Mesendoderm (in vitro differentiated cells): ENCODE measurements around the gene LCE1C.

Source experiments
- DNase-seq: peaks from one replicate; pipeline ENCODE4 v3.0.0; 2013
- H2AK5ac ChIP-seq: 2 replicates; pipeline ENCODE4 v1.6.1; 2013; ENCODE audit warnings: low read length, inconsistent platforms
- H2BK120ac ChIP-seq: 2 replicates; pipeline ENCODE4 v1.6.1; 2013; ENCODE audit warnings: low read depth, mild to moderate bottlenecking, low read length, moderate library complexity, mixed read lengths
- H2BK15ac ChIP-seq: replicated peaks from 2 replicates; pipeline ENCODE4 v1.6.1; 2013; ENCODE audit warnings: low read depth, mild to moderate bottlenecking, moderate library complexity
- H2BK5ac ChIP-seq: 2 replicates; pipeline ENCODE4 v1.6.1; 2013; ENCODE audit warnings: low read length, inconsistent platforms
- H3K18ac ChIP-seq: 2 replicates; pipeline ENCODE4 v1.6.1; 2013; ENCODE audit warnings: mild to moderate bottlenecking, low read length, mixed read lengths
- H3K23ac ChIP-seq: one replicate; pipeline ENCODE4 v1.6.1; 2013; ENCODE audit warnings: low read length
- H3K27ac ChIP-seq: 2 replicates; pipeline ENCODE4 v1.5.1; 2013; ENCODE audit warnings: low read depth, mild to moderate bottlenecking, inconsistent platforms, low read length, moderate library complexity
- H3K27me3 ChIP-seq: 2 replicates; pipeline ENCODE4 v1.6.1; 2013; ENCODE audit warnings: low read length, control low read depth, mild to moderate bottlenecking, inconsistent platforms; ENCODE audit not compliant: insufficient read depth, poor library complexity
- H3K36me3 ChIP-seq: 2 replicates; pipeline ENCODE4 v1.6.1; 2013; ENCODE audit warnings: low read length, inconsistent platforms; ENCODE audit not compliant: control insufficient read depth, insufficient read depth
- H3K4ac ChIP-seq: one replicate; pipeline ENCODE4 v1.6.1; 2013; ENCODE audit warnings: low read depth, mild to moderate bottlenecking, low read length, moderate library complexity
- H3K4me1 ChIP-seq: 2 replicates; pipeline ENCODE4 v1.6.1; 2013; ENCODE audit warnings: low read depth, low read length, inconsistent platforms; ENCODE audit not compliant: control insufficient read depth
- H3K4me2 ChIP-seq: 2 replicates; pipeline ENCODE4 v1.6.1; 2013; ENCODE audit warnings: low read length
- H3K4me3 ChIP-seq: 2 replicates; pipeline ENCODE4 v1.5.1; 2013; ENCODE audit warnings: mild to moderate bottlenecking, low read length
- H3K56ac ChIP-seq: one replicate; pipeline ENCODE4 v1.6.1; 2013; ENCODE audit warnings: low read length
- H3K79me1 ChIP-seq: 2 replicates; pipeline ENCODE4 v1.6.1; 2013; ENCODE audit warnings: low read length, inconsistent platforms
- H3K79me2 ChIP-seq: 2 replicates; pipeline ENCODE4 v1.6.1; 2013; ENCODE audit warnings: mild to moderate bottlenecking, low read length; ENCODE audit not compliant: control insufficient read depth, insufficient read depth
- H3K9ac ChIP-seq: 2 replicates; pipeline ENCODE4 v1.6.1; 2013; ENCODE audit warnings: low read length, inconsistent platforms
- H4K5ac ChIP-seq: one replicate; pipeline ENCODE4 v1.6.1; 2013; ENCODE audit warnings: low read length
- H4K8ac ChIP-seq: one replicate; pipeline ENCODE4 v1.6.1; 2013; ENCODE audit warnings: low read depth, mild to moderate bottlenecking, control low read depth, low read length, moderate library complexity
- WGBS: extraction: QIAGEN DNeasy Blood & Tissue Kit; methylation state at CpG from one replicate; pipeline ENCODE4 v1.1.7; 2013; ENCODE audit warnings: low lambda C conversion rate, missing lambda C conversion rate; ENCODE audit not compliant: insufficient coverage; ENCODE audit errors: extremely low coverage; 5-methylcytosine and 5-hydroxymethylcytosine counted together

Gene LCE1C

DNA sequence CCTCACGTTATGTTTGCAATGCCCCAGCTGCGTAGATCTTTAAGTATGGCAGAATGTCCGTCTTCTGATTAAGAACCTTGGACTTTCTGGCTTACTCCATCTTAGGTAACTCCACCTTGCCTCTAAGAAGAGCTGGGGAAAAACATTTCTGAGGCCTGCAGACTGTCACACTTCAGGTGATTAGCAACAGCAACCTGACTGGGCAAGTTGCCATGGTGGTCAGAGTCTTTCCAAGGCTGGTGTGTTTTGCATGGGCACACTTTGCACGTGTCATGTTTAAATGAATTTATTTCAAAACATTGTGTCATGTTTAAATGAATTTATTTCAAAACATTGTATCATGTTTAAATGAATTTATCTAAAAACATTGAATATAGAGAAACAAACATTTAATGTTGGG, 47.8 kb downstream of the LCE1C start:
- no peak overlapping the region for H2BK120ac ChIP-seq
- H2AK5ac ChIP-seq: no peak overlapping the region
- no peak overlapping the region for H4K8ac ChIP-seq
- no CpG with 5 or more reads among the region's 4 CpGs for WGBS
- H2BK15ac ChIP-seq: no peak overlapping the region
- H3K4ac ChIP-seq: no peak overlapping the region
- no peak overlapping the region for H3K18ac ChIP-seq
- H2BK5ac ChIP-seq: no peak overlapping the region
- no peak overlapping the region for H3K56ac ChIP-seq
- DNase-seq: no peak
- H3K4me1 ChIP-seq: no peaks in the 10 kb centered on the region
- H3K4me3 ChIP-seq: no peak overlapping the region
- H3K36me3 ChIP-seq: no peaks in the 10 kb centered on the region
- H3K4me2 ChIP-seq: no peak overlapping the region
- H3K79me1 ChIP-seq: no peaks in the 10 kb centered on the region
- H3K9ac ChIP-seq: no peak overlapping the region
- H3K79me2 ChIP-seq: no peaks in the 10 kb centered on the region
- no peak overlapping the region for H3K27ac ChIP-seq
- H4K5ac ChIP-seq: no peak overlapping the region
- no peaks in the 10 kb centered on the region for H3K27me3 ChIP-seq
- H3K23ac ChIP-seq: no peak overlapping the region

DNA sequence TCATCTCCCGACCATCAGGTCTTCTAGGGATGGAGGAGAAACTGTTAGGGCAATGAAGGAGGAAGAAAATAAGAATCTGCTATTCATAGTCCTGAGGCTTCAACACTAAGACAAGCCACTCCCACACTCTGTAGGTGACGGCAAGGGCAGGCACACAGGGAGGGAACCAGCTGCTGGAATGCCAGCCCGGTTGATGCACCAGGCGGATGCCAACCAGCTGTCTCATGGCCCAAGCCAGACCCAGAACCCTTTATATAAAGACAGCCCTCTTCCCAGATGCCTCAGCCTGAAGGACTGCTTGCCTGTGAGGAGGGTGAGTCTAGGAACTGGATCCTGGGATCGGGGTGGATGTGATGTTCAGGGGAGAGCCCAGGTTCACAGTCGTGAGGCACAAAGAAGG, 48.7 kb downstream of the LCE1C start, which contains the start of gene KPRP:
Gene KPRP, plus strand, starts transcription at position 279 of the 400 bp plus-strand sequence. CDS start 1,564 bp downstream, outside the sequence.
- Histone ChIP-seq H2BK5ac (no peak within 1 kb of the TSS), H3K27ac (no peak within 1 kb of the TSS), H2BK120ac (no peak within 1 kb of the TSS), H3K79me1 (no peaks in the 10 kb centered on the region), H3K4me2 (no peak within 1 kb of the TSS), H3K9ac (no peak within 1 kb of the TSS), H3K18ac (no peak within 1 kb of the TSS), H2AK5ac (no peak within 1 kb of the TSS), H4K8ac (no peak within 1 kb of the TSS), H4K5ac (no peak within 1 kb of the TSS), H2BK15ac (no peak within 1 kb of the TSS), H3K36me3 (no peaks in the 10 kb centered on the region), H3K4ac (no peak within 1 kb of the TSS), H3K23ac (no peak within 1 kb of the TSS), H3K79me2 (no peaks in the 10 kb centered on the region), H3K4me3 (no peak within 1 kb of the TSS), H3K27me3 (no peaks in the 10 kb centered on the region), H3K56ac (no peak within 1 kb of the TSS), H3K4me1 (no peaks in the 10 kb centered on the region)
- DNase-seq: no peak
- WGBS: no CpG with 5 or more reads among the region's 6 CpGs

DNA sequence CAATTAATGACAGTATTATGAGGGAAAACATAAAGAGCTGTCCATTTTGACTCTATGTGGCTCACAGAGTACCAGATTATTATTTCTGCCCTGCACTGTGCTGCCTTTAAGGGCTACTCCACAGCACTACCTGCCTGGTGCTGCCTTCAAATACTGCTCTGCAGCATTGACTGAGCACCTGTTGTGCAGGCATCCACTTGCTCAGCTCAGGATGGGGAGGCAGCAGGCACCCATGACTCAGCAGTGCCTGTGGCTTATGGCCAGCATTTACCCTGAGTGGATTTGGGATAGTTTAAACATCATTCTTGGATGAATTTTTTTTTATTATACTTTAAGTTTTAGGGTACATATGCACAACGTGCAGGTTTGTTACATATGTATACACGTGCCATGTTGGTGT, 49.6 kb downstream of the LCE1C start:
- Histone ChIP-seq H2BK120ac (no peak overlapping the region), H2BK15ac (no peak overlapping the region), H3K4me3 (no peak overlapping the region), H3K79me1 (no peaks in the 10 kb centered on the region), H3K36me3 (no peaks in the 10 kb centered on the region), H3K4ac (no peak overlapping the region), H3K27ac (no peak overlapping the region), H2AK5ac (no peak overlapping the region), H4K5ac (no peak overlapping the region), H3K79me2 (no peaks in the 10 kb centered on the region), H4K8ac (no peak overlapping the region), H3K27me3 (no peaks in the 10 kb centered on the region), H3K18ac (no peak overlapping the region), H2BK5ac (no peak overlapping the region), H3K4me2 (no peak overlapping the region), H3K9ac (no peak overlapping the region), H3K56ac (no peak overlapping the region), H3K4me1 (no peaks in the 10 kb centered on the region), H3K23ac (no peak overlapping the region)
- no CpG with 5 or more reads among the region's 2 CpGs for WGBS
- DNase-seq: no peak
